ENCODE data around the gene CSH1.
"Not testable (repeated sequence)": the region's sequence is repeated elsewhere in the genome, so short reads cannot be mapped to it uniquely, and the experiment has no call there.

CSH1 gene

GRCh38 chr17:63896524-63897354 is at the start of gene CSH1:
Gene CSH1, minus strand, starts transcription at chr17:63896574. Its CDS starts 63 bp downstream, at chr17:63896511.
- H3K9me3 ChIP-seq (ENCODE audit: control insufficient read depth, insufficient read depth, low read length); H3K79me2 ChIP-seq (ENCODE audit: control insufficient read depth, low read length); H3K4me2 ChIP-seq (ENCODE audit: low read length); H3K27ac ChIP-seq (ENCODE audit: low read depth, low read length); H3F3A ChIP-seq (ENCODE audit: control insufficient read depth, insufficient read depth); H3K4me3 ChIP-seq (ENCODE audit: low read length); H4K20me1 ChIP-seq (ENCODE audit: control insufficient read depth, insufficient read depth, low read depth, low read length); H3K36me3 ChIP-seq (ENCODE audit: control insufficient read depth, low read length); H3K9me2 ChIP-seq (replicated peaks; ENCODE audit: control insufficient read depth, low read length); H3K4me1 ChIP-seq (ENCODE audit: control insufficient read depth, low read length): not testable (repeated sequence)
- peaks cover 16% of the 10 kb centered on the region for H3K27me3 ChIP-seq (ENCODE audit: control insufficient read depth, low read length)

GRCh38 chr17:63945784-63946439 is 49.5 kb upstream of the CSH1 start:
- Histone ChIP-seq H3K79me2 (ENCODE audit: control insufficient read depth, low read length) (no peaks in the 10 kb centered on the region), H3K4me3 (ENCODE audit: low read length) (peak overlapping the region; percentile 73), H3K4me2 (ENCODE audit: low read length) (peak overlapping the region; percentile 96), H3K36me3 (ENCODE audit: control insufficient read depth, low read length) (no peaks in the 10 kb centered on the region), H4K20me1 (ENCODE audit: control insufficient read depth, insufficient read depth, low read depth, low read length) (no peaks in the 10 kb centered on the region), H3K27ac (ENCODE audit: low read depth, low read length) (peak overlapping the region; percentile 83), H3K4me1 (ENCODE audit: control insufficient read depth, low read length) (peaks cover 31% of the 10 kb centered on the region), H3F3A (ENCODE audit: control insufficient read depth, insufficient read depth) (peaks cover 7% of the 10 kb centered on the region; the same call in 1 of the 2 replicates), H3K9me3 (ENCODE audit: control insufficient read depth, insufficient read depth, low read length) (no peaks in the 10 kb centered on the region), H3K9me2 (replicated peaks; ENCODE audit: control insufficient read depth, low read length) (no peaks in the 10 kb centered on the region), H3K27me3 (ENCODE audit: control insufficient read depth, low read length) (peaks cover 3% of the 10 kb centered on the region; the same call in 1 of the 2 replicates)
- TF ChIP-seq CTCF (IDR thresholded peaks at IDR 0.05; ENCODE audit: low read depth, low read length, poor library complexity, severe bottlenecking) (no peak), EZH2phosphoT487 (IDR thresholded peaks at IDR 0.05; ENCODE audit: borderline replicate concordance, low read length) (no peak)

GRCh38 chr17:63944736-63945499 is 48.5 kb upstream of the CSH1 start:
- no peaks in the 10 kb centered on the region for H3K27me3 ChIP-seq (ENCODE audit: control insufficient read depth, low read length)
- H3K27ac ChIP-seq (ENCODE audit: low read depth, low read length): peak overlapping the region; percentile 83
- H3K4me1 ChIP-seq (ENCODE audit: control insufficient read depth, low read length): peaks cover 34% of the 10 kb centered on the region
- no peaks in the 10 kb centered on the region for H3K9me2 ChIP-seq (replicated peaks; ENCODE audit: control insufficient read depth, low read length)
- H3F3A ChIP-seq (ENCODE audit: control insufficient read depth, insufficient read depth): peaks cover 7% of the 10 kb centered on the region; the same call in 1 of the 2 replicates
- no peak for TF ChIP-seq EZH2phosphoT487 (IDR thresholded peaks at IDR 0.05; ENCODE audit: borderline replicate concordance, low read length)
- no peak for TF ChIP-seq CTCF (IDR thresholded peaks at IDR 0.05; ENCODE audit: low read depth, low read length, poor library complexity, severe bottlenecking)
- peak overlapping the region; percentile 73 for H3K4me3 ChIP-seq (ENCODE audit: low read length)
- no peaks in the 10 kb centered on the region for H3K36me3 ChIP-seq (ENCODE audit: control insufficient read depth, low read length)
- no peaks in the 10 kb centered on the region for H3K79me2 ChIP-seq (ENCODE audit: control insufficient read depth, low read length)
- H3K4me2 ChIP-seq (ENCODE audit: low read length): peak overlapping the region; percentile 96
- no peaks in the 10 kb centered on the region for H4K20me1 ChIP-seq (ENCODE audit: control insufficient read depth, insufficient read depth, low read depth, low read length)
- H3K9me3 ChIP-seq (ENCODE audit: control insufficient read depth, insufficient read depth, low read length): no peaks in the 10 kb centered on the region

Measured in DOHH2 (cell line).